LNCaP clone FGC (cell line): ENCODE results near the gene CRTC1.

Experiments
- DNase-seq: peaks from one replicate; pipeline ENCODE4 v3.0.0-alpha.2; 2011; ENCODE audit warnings: low read depth
- H3K4me3 ChIP-seq: 2 replicates; pipeline ENCODE4 v1.5.1; 2011; ENCODE audit warnings: mild to moderate bottlenecking, low read depth, low read length, control low read depth
- CTCF ChIP-seq: IDR thresholded peaks from 2 replicates; pipeline ENCODE4 v1.5.1; 2012; ENCODE audit warnings: mild to moderate bottlenecking; ENCODE audit not compliant: control insufficient read depth, insufficient read depth; ENCODE audit errors: extremely low read depth

CRTC1 gene

GRCh38 chr19:18776736-18777135, 93.3 kb downstream of the CRTC1 start:
- no peak for DNase-seq
- TF ChIP-seq CTCF = no peak
- no peak overlapping the region for H3K4me3 ChIP-seq

GRCh38 chr19:18777301-18778075, 94.0 kb downstream of the CRTC1 start:
- no peak overlapping the region for H3K4me3 ChIP-seq
- DNase-seq = no peak
- TF ChIP-seq CTCF = no peak

- no peak overlapping the region for H3K4me3 ChIP-seq
- TF ChIP-seq CTCF = no peak
- no peak for DNase-seq
These were observed 94.6 kb downstream of the CRTC1 start for GRCh38 chr19:18778076-18778389.

- H3K4me3 ChIP-seq = no peak overlapping the region
- no peak for DNase-seq
- TF ChIP-seq CTCF = no peak
These were observed 95.5 kb downstream of the CRTC1 start for GRCh38 chr19:18778826-18779495.

- DNase-seq = no peak
- no peak overlapping the region for H3K4me3 ChIP-seq
- no peak for TF ChIP-seq CTCF
These were observed 96.6 kb downstream of the CRTC1 start for GRCh38 chr19:18780081-18780480.

GRCh38 chr19:18780631-18781030, 97.2 kb downstream of the CRTC1 start:
- no peak for TF ChIP-seq CTCF
- H3K4me3 ChIP-seq = no peak overlapping the region
- no peak for DNase-seq
